Measurements from ENCODE around the gene APBB2. TPM values are rescaled to one million over a fixed set of nuclear protein-coding genes. Genes with fewer than 3 reads are reported as not detected.

APBB2 gene
- total and polyA plus RNA-seq, 2 of the 8 experiments (the other 6 are each of a cell fraction or from before 2014, with no cell fraction given) = 58.7 to 59.4 TPM

DNA sequence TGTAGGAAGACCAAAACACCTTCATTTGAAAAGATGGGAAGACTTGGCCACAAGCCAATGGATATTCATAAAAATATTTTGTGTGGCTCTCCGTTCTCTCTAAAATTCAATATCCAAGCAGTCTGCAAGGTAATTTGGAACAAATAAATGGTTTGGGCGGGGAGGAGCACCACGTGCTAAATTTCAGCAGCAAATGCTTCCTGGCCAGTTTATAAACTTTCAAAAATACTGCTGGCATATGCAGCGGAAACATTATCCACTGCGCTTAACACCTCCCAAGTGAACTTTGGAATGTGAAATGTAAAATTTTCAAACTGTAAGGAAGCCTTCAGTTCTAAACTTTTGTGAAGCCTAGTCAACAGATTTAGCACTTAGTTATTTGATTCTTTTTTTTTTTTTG is 273.6 kb downstream of the APBB2 start:
- Histone ChIP-seq H3K9me3 (ENCODE audit: insufficient read depth in 2 of 2, low read depth in 1 of 2, low read length in 1 of 2) (no peaks in the 10 kb centered on the region), H2BK15ac (ENCODE audit: low read length) (no peak overlapping the region), H2BK20ac (ENCODE audit: low read length) (no peak overlapping the region), H4K20me1 (replicated peaks in 1 of 2; ENCODE audit: control insufficient read depth in 1 of 2, insufficient read depth in 2 of 2, low read length in 2 of 2) (no peaks in the 10 kb centered on the region), H4K5ac (ENCODE audit: insufficient read length, low read depth, low read length) (no peak overlapping the region), H3K79me2 (ENCODE audit: control insufficient read depth in 1 of 2, insufficient read depth in 2 of 2, low read length in 2 of 2) (no peaks in the 10 kb centered on the region), H3K56ac (replicated peaks; ENCODE audit: insufficient read length, low read depth, low read length) (no peak overlapping the region), H2AFZ (ENCODE audit: low read length) (no peak overlapping the region), H3K27me3 (replicated peaks in 1 of 4; ENCODE audit: control insufficient read depth in 3 of 4, extremely low read depth in 1 of 4, insufficient read depth in 3 of 4, low read length in 3 of 4) (no peaks in the 10 kb centered on the region), H3K79me1 (ENCODE audit: low read depth, low read length) (no peaks in the 10 kb centered on the region), H3K23me2 (ENCODE audit: low read depth, low read length) (no peaks in the 10 kb centered on the region), H3K9ac (replicated peaks in 1 of 4; ENCODE audit: extremely low read depth in 1 of 4, low read depth in 3 of 4, low read length in 3 of 4) (no peak overlapping the region), H3K36me3 (ENCODE audit: control insufficient read depth in 2 of 4, insufficient read depth in 4 of 4, low read length in 3 of 4) (no peaks in the 10 kb centered on the region), H3K23ac (ENCODE audit: insufficient read length) (no peak overlapping the region), H2BK120ac (replicated peaks; ENCODE audit: low read depth, low read length) (no peak overlapping the region), H3K4me2 (ENCODE audit: insufficient read depth in 1 of 2, low read depth in 2 of 2, low read length in 2 of 2) (no peak overlapping the region), H3K18ac (ENCODE audit: extremely low read depth, low read length) (no peak overlapping the region), H3K4me3 (ENCODE audit: extremely low read depth in 1 of 4, insufficient read depth in 2 of 4, low read depth in 3 of 4, low read length in 4 of 4) (no peak overlapping the region), H3K4me1 (replicated peaks in 1 of 4; ENCODE audit: control insufficient read depth in 3 of 4, insufficient read depth in 4 of 4, low read length in 3 of 4) (peaks cover 0 to 7% (median 5%) of the 10 kb centered on the region in 4 experiments; a peak in 3 of 7 replicates), H3K27ac (ENCODE audit: low read depth, low read length) (no peak overlapping the region), H4K91ac (replicated peaks; ENCODE audit: insufficient read length, low read length) (no peak overlapping the region), H3K14ac (ENCODE audit: insufficient read length) (no peak overlapping the region), H3K4ac (replicated peaks; ENCODE audit: insufficient read length, low read depth, low read length) (no peak overlapping the region), H2AK5ac (ENCODE audit: low read depth, low read length) (no peak overlapping the region), H2BK12ac (ENCODE audit: low read depth, low read length) (no peak overlapping the region), H2BK5ac (ENCODE audit: low read depth, low read length) (no peak overlapping the region), H4K8ac (ENCODE audit: extremely low read depth, insufficient read depth, low read length) (no peak overlapping the region)
- ChIA-PET POLR2A (ENCODE audit: partially characterized antibody) (no interaction called here), CTCF (ENCODE audit: partially characterized antibody) (interaction anchor here (0.9 to 3.2 kb wide), 3 partner anchors 10 to 36 kb away, joined by 3 to 19 read pairs (median 3); no protein-coding TSS in a partner anchor)
- no peak for TF ChIP-seq CBX5 (IDR thresholded peaks at IDR 0.05; ENCODE audit: low read depth, low read length)
- TF ChIP-seq TEAD4 (IDR thresholded peaks at IDR 0.05; ENCODE audit: low read depth, low read length) = no peak
- TF ChIP-seq MAX (IDR thresholded peaks at IDR 0.05) = no peak
- no peak for TF ChIP-seq NRF1 (IDR thresholded peaks at IDR 0.05; ENCODE audit: low read depth, low read length)
- TF ChIP-seq TCF12 (IDR thresholded peaks at IDR 0.05; ENCODE audit: low read depth, low read length) = no peak
- TF ChIP-seq RXRA (IDR thresholded peaks at IDR 0.05; ENCODE audit: insufficient read depth, low read depth, low read length) = no peak
- TF ChIP-seq SIRT6 (IDR thresholded peaks at IDR 0.05; ENCODE audit: low read length) = no peak
- no peak for TF ChIP-seq SIX5 (IDR thresholded peaks at IDR 0.05; ENCODE audit: low read depth, low read length)
- no peak for TF ChIP-seq PHF8 (conservative IDR thresholded peaks at IDR 0.05; ENCODE audit: low read depth, low read length)
- TF ChIP-seq TBP (IDR thresholded peaks at IDR 0.05; ENCODE audit: low read depth, low read length) = no peak
- no peak for TF ChIP-seq KDM4A (IDR thresholded peaks at IDR 0.05; ENCODE audit: low read depth, low read length, severe bottlenecking)
- TF ChIP-seq JUN (IDR thresholded peaks at IDR 0.05; ENCODE audit: low read depth, low read length) = no peak
- FAIRE-seq (no peak), DNase-seq (ENCODE audit: low read depth in 1 of 2, low spot score in 2 of 2) (no peak)
- 92% methylated on average over 5 of the region's 5 CpGs; no CpG with 5 or more reads in 1 of the 2 experiments for WGBS, 2 experiments (ENCODE audit: extremely low coverage in 1 of 2, insufficient coverage in 1 of 2, insufficient read length in 1 of 2, insufficient replicate concordance in 2 of 2, low coverage in 1 of 2, low lambda C conversion rate in 2 of 2, missing lambda C conversion rate in 1 of 2)

Data from H1 (cell line).